ENCODE measurements around the gene FYN.
"Not testable (repeated sequence)": the region's sequence is repeated elsewhere in the genome, so short reads cannot be mapped to it uniquely, and the experiment has no call there.

Gene FYN

DNA sequence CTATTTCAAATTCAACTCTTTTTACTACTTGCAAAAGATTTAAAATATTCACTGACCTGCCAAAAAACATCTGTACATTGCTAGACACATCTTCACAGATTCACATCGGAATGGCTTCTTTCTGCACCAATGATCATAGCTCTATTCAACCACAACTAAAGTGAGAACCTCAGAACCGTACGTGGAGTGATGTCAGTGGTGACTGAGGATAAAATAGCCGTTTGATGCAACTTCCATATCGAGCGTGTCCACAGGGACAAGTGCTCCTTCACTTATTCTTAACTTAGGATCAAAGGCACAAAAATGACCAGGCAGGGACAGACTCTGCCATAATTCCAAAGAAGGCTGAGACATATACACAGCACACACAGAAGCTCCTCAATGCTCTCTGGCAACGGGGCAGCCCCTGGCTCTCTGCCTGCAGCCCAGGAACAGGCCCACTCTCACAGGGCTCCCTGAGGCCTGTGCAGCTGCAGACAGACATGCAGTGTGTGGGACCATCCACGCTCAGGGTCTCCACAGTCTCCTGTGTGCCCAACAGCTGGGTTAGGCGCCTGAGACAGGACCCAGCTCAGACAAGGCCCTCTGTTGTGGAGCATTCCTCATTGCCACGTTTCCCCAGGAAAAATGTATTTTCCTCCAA, 22.8 kb downstream of the FYN start:
- peak; percentile 73 for DNase-seq (ENCODE audit: low spot score)

DNA sequence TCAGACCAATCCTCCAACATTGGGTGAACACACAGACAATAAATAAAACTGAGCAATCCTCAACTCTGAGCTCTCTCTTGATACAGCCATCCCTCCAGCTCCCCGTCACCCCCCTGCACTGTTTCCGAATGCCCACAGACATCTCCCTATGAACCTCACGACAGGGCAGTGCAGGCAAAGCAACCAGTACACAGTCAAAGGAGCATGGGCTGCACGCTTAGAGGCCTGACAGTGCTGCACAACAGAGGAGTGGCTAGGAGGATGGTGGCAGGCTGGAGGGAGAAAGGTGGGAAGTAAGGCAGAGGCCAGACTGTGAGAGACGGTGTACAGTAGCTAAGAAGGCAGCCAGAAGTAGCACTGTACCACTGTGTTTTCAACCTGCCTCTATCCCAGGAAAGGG, 24.0 kb downstream of the FYN start:
- DNase-seq (ENCODE audit: low spot score) = no peak

- DNase-seq (ENCODE audit: low spot score) = no peak
These were observed 24.9 kb downstream of the FYN start for GRCh38 chr6:111848262-111848812.

DNA sequence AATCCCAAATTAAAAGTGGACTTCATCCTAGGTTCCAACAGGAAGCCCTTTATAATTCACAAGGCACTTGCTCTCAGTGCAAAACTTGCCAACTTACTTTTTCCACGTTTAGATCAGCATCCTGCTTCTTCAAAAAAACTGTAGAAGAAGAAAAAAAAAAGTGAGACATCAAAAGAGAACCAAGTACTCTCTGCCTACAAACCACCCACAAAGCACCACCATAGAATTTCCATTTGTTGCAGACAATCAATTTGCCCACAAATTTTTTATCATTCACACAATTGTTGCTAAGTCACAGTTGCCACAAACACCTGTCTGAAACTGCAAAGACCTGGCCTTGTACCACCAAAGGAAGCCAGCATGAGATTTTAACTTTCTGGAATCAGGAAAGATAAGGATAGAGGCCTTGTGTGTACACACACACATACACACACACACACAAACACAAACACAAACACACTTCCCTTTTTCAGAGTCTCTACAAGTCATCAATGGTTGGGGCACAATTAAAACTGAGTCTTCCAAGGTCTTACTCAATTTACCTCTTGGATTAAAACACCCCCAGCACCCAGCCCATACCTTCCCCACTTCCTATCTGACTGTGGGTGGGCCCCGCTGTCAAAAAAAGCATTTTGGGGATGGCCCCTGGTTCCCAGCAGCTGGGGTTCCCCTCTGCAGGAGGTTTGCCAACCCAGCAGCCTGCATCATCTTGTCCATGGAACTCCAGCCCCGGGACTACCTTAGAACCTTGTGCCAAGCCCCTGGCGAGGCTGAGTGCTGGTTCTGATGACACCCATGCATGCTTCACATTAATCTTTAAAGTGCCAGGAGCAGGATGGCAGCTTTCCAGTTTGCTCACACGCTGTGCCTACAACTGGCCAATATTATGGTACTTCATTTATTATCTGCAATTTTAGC, 26.5 kb downstream of the FYN start:
- DNase-seq (ENCODE audit: low spot score) = no peak

DNA sequence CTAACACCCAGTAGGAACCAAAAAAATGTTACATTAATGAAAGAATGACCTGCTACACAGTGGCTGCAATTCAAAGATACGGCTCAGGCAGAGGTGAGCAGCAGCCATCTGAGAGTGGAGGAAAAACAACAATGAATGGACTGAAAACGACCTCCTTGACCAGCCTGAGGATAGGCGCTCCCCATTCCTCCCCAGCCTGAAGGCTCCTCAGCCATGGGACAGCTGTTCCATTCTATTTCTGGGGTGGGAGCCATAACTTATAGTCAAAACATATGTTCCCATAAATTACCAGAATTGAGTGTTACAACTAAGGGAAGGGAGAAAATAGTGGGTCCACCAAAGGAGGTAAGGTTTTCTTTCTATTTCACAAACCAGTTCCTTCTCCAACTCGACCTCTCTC, 27.2 kb downstream of the FYN start:
- no peak for DNase-seq (ENCODE audit: low spot score)

GRCh38 chr6:111845441-111845871, 27.8 kb downstream of the FYN start:
- DNase-seq (ENCODE audit: low spot score) = no peak

DNA sequence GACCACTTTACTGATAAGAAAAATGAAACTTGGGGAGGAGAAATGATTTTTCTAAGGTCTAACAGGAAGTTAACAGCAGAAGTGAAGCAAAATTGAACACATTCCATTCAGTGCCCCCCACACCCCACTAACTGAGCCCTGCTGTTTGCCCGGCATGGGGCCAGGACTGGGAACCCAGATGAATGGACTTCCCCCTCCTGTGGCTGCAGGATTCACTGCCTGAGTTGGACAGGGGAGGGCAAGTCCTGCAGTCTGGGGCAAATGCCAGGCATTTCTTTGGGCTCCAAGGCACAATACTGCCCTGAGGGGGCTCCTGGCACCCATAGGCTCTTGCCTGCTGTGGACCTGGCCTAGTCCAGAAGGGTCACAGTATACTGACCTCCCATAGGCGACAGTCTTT, 28.3 kb downstream of the FYN start:
- no peak for DNase-seq (ENCODE audit: low spot score)

DNA sequence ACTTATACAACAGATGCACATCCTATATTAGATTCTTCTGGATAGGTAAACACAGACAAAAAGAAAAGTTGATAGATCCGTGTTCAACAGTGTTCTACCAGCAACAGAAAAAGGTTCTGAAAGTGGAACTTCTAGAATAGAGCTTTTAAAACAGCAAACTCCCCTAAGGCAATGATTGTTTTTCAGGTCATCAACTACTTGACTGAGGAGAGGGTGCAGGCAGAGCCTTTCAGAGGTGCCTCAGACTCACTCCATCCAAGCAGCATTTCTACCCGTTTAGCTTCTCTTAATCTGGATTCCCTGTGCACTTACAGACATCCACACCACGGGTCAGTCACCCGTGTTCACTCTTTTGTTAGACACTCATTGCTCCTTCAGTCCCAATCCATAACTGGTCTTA, 28.9 kb downstream of the FYN start:
- no peak for DNase-seq (ENCODE audit: low spot score)

GRCh38 chr6:111843347-111844147, 29.7 kb downstream of the FYN start:
- peak; percentile 63 for DNase-seq (ENCODE audit: low spot score)

GRCh38 chr6:111842891-111843290, 30.4 kb downstream of the FYN start:
- DNase-seq (ENCODE audit: low spot score) = no peak

DNA sequence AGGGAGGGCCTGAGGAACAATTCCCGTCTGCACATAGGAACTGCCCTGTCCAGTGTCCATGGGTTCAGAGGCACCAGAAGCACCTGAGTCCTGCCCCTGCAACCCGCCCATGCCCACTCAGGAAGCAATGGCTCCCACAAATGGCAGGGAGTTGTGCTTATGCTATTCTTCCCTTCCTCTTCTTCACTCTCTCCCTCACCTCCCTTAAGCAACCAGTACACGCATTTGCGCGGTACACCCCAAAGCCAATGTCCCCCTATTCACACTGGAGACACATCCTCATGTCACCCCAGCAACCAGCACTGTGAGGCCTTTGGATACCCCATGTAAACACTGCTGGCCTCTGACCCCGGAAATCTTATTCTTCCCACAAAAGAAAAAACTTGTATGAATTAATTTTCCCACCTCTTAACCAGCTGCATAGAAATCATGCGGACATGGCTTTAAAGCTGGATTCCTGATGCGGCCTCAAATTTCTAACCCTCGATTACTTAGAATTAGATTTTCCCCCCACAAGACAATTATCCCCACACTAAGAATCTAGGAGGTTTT, 30.9 kb downstream of the FYN start:
- DNase-seq (ENCODE audit: low spot score) = no peak

DNA sequence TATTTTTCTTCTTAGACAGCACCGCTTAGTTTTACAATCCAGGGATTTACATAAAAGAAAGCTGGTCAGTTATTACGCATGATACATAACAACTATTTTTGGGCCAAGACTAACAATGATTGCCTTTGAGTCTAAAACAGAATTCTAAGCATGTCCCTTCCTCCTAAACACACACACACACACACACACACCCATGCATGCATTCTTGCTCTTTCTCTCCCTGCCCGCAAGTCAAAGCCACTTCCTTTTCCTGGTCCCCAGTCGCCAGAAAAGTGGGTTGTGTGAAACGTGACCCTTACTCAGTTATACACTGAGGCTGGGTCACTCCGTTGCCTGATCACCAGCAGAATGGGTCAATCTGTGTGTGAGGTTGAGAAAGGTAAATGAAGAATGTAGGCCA, 31.4 kb downstream of the FYN start:
- no peak for DNase-seq (ENCODE audit: low spot score)

- no peak for DNase-seq (ENCODE audit: low spot score)
These were observed 32.4 kb downstream of the FYN start for GRCh38 chr6:111840803-111841202.

DNA sequence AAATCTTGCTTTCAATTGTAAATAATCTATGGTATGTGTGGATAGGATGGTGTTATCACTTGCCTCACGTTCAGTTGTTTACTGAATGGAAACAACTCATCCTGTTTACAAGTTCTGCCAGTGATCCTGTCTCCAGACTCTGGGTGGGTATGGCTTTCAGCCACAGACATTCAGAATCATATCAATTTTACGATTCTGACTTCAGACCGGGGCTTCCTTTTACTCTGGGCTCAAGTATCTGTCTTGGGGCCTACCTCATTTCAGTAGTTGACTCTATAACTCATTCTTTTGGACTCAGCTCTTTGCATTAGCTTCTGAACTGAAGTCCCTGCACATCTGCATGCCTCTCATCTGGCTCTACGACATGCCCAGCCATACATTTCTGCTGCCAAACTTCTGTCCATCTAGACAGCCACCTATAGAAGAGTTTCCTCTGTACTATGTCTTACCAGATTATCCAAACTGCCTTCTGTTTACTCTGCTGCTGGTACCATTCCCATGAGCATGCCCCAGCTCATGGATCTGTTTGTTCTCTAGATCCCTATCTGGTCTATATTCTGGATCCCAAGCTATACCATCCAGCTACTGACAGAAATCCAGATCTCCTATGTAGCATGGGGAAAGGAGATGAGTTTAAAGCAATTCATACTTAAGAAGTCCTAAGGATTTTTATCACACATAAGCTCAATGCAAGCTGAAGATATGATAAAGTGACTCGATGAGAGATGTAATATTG, 34.3 kb downstream of the FYN start:
- DNase-seq (ENCODE audit: low spot score) = no peak

DNA sequence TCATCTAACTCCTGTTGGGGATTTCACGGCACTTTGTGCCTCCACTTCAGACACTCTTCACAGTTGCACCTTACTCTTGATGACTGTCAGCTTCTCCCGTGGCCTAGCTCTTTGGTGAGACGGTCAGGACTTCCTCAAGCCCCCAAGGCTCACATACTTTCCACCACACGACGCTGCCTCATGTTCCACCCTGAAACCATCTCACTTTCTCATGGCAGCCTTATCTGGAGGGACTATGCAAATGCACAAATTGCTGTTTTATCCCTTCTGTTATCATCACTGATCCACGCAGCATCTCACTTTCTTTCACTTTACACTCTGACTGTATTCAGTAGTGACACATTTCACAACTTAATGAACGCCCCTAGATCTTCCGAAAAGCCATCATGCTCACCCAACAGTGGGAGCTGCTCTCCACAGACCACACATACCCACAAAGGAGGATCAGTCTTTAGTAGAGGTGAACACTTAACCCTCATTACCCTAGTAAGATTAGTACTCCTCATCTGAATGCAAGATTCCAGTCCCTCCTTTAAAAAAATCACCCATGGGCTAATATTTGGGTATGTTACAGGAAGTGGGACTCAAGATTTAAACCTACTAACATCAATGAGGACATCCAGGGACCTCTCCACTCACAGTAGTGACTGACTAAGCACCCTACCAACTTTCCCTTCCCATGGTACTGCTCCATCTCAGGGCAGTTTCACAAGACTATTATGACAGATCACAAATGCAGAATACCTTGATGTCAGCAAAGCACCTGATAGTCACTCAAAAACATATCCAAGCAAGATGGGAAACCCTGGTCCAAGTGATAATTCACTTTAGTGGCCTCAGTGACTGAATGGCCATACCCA, 35.4 kb downstream of the FYN start:
- no peak for DNase-seq (ENCODE audit: low spot score)

- no peak for DNase-seq (ENCODE audit: low spot score)
These were observed 36.2 kb downstream of the FYN start for GRCh38 chr6:111837007-111837406.

DNA sequence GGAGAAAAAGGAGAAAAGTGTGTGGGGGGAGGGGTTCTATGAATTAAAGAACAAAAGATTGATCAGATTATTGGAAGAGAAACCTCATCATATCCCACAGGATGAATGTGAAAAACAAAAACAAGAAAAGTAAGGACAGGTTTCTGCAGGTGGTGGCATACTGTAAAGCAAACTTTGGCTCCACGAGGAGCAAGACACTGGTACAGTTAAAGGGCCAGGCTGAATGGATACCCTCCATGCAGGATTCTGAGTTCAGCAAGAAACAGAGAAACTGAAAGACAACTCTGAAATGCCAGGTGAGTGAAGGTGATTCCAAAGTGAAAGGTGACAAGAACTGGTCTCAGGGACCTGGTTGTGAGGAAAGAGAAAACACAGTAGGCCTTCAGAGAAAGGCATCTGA, 37.4 kb downstream of the FYN start:
- no peak for DNase-seq (ENCODE audit: low spot score)

DNA sequence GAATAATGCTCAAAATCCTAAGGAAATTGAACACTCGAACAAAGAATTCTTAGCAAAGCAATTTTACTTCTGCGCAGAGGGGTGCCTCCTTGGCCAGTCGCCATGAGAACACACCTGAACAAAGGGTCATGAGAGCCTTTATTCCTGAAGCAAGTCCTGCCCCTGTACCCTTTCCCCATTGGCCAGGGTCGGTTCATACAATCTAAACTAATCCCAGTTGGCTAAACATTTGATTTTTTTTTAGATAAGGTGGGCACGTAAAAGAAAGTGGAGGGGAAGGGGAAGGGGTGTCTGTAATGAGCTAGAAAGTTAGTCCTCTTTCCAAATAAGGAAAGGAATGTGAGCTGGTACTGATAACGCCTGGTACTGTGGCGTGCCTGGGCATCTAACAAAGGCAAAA, 37.9 kb downstream of the FYN start:
- not testable (repeated sequence) for DNase-seq (ENCODE audit: low spot score)

DNA sequence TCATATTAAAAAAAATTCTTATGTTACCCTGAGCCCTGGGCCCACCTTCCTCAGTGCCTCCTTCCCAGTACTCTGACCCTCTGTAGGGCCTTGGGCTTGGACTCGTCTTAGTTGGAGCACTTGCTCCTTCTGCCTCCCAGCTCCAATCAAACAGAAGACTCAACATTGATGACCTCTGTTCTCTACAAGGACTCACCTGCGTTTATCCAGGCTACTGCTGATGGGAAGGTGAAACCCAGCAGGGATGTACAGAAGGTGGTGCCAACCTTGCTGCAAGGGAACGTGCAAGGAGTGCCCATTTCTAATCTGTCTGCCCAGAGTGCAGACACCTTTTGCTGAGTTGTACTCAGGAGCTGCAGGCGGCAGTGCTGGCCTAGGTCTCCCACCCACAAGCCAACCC, 38.9 kb downstream of the FYN start:
- no peak for DNase-seq (ENCODE audit: low spot score)

DNA sequence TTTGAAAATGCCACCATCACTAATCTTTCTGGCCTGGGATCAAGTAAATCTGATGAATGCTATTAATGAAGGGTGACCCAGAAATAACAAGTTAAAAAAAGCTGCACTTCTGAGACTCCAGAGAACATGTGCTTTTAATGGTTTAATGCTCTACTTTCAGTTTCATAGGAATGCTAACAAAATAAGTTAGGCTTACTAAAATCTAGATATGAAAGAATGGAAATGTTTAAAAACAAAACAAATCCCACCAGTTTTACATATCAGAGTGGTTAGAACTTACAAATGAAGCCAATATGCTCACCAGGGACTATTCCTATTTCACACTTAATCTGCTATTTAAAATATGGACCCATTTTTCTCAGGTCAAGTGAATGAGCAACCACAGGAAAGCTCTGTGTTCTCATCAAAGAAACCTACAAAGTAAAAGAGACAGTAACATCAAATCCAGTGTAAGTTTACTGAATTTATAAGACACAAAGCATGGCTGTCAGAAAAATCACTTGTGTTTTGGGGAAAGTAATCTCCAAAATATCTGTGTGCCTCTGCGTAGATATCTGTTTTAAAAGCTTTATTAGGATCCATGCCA, 40.3 kb downstream of the FYN start:
- no peak for DNase-seq (ENCODE audit: low spot score)

Measured in pons (tissue), 1 donor.